ENCODE results near the gene CHRNA10.
"Not testable (repeated sequence)": the region's sequence is repeated elsewhere in the genome, so short reads cannot be mapped to it uniquely, and the experiment has no call there.

CHRNA10 gene

DNA sequence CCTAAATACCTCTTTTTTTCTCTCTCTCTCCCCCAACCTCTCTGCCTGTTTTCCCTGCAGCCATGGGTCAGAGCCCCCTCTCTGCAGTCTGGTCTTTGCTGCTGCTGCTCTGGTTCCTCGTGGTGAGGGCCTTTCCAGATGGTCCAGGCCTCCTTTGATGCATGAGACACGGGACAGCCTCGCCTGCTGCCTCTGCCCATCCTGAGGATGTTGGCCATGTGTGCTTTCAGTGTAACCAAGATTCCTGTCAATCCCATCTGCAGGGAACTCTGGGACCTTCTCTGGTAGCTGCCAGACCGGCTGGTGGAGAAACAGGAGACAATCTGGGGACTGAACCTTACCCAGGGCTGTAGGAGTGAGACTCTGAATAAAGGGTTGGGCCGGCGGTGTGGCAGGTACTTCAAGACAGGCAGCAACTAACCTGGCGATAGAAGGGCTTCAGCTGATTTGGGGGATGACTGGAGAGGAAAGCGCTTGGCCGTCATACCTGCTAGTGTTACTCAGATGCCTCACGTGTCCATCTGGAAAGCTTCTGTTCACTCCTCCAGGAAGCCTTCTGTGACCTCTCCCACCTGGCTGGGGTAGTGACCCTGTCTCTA is 7.1 kb downstream of the CHRNA10 start:
- DNase-seq = no peak

DNA sequence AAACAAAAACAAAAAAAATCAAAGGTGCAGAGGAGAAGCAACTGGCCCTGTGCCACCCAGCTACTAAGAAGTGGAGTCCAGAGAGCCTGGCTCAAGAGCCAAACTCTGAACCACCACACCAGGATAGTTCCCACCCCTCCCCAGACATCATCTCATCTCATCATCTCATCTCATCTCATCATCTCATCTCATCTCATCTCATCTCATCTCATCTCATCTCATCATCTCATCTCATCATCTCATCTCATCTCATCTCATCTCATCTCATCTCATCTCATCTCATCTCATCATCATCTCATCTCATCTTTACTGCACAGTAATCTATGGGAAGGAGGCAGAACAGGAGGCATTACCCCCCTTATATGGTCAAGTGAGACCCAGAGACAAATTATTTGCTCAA is 8.3 kb downstream of the CHRNA10 start:
- no peak for DNase-seq

DNA sequence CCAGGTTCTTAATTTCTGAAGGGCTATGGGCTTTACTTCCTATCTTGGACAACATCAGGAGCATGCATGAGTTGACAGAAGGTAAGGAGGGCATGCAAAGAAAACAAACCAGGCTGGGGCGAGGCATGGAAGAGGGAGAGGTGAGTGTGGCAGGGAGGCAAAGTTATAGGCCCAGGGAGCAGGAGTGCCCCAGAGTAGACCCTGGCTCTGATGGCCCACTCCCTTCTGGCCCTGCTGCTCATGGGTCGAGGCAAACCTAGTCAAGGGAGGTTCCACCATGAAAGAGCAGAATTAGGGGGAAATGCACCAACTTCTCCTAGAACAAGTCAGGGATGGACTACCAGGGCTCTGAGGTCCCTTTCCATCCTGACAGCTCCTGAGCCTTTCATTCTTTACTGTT is 10.2 kb downstream of the CHRNA10 start:
- DNase-seq = no peak

DNA sequence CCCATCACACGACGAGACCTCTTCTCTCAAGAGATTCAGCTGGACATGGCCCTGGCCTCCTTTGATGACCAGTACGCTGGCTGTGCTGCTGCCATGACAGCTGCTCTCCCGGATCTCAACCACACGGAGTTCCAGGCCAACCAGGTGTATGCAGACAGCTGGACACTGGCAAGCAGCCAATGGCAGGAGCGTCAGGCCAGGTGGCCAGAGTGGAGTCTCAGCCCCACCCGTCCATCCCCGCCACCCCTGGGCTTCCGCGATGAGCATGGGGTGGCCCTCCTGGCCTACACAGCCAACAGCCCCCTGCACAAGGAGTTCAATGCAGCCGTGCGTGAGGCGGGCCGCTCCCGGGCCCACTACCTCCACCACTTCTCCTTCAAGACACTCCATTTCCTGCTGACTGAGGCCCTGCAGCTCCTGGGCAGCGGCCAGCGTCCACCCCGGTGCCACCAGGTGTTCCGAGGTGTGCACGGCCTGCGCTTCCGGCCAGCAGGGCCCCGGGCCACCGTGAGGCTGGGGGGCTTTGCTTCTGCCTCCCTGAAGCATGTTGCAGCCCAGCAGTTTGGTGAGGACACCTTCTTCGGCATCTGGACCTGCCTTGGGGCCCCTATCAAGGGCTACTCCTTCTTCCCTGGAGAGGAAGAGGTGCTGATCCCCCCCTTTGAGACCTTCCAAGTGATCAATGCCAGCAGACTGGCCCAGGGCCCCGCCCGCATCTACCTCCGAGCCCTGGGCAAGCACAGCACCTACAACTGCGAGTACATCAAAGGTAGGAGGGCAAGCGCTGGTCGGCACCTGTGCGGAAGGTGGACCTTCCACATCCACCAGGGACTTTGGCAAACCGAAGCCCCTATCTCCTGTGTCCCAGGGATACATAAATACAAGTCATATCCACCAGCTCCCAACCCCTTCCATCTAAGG is 11.3 kb downstream of the CHRNA10 start:
- no peak for DNase-seq

DNA sequence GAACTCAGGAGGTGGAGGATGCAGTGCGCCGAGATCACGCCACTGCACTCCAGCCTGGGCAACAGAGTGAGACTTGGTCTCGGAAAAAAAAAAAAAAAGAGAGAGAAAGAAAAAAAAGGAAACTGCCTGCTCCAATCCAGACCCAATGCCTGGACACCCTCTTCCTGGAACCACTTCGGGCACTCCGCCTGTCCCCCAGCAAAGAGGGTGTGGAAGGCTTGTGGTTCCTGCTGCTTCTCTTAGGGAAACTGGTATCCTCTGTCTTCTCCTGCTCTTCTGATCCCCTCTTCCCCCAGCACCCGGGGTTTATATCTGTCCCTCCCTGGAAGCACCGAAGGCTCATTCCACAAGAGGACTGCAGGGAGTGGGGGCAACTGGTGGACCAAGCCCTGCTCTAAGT is 12.9 kb downstream of the CHRNA10 start:
- no peak for DNase-seq

DNA sequence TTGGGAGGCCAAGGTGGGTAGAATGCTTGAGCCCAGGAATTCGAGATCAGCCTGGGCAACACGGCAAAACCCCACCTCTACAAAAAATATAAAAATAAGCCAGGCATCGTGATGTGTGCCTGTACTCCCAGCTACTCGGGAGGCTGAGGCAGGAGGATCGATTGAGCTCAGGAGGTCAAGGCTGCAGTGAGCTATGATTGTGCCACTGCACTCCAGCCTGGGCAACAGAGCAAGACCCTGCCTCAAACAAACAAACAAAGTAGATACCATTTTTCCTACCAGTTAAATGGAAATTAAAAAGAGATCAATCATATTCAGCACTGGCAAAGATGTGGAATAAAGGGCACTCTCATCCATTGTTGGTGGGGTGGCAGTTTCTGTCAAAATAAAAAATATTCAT is 13.9 kb downstream of the CHRNA10 start:
- DNase-seq = not testable (repeated sequence)

DNA sequence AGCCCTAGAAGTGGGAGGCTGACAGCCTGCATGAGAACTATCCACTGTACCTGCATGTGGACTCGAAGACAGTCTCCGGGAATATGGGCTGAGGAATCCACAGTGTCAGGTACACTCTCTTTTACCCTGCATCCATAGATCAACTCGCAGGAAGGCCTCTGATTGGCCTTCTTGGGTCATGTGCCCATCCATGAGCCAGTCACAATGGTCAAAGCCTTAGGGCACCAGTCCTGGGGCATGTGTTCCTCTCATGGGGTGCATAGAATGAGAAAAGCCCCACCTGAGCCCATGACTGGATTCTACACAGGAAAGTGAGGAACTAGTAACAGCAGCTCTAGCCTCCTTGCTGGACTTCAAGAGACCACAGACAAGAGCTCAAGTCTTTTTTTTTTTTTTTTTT is 15.6 kb downstream of the CHRNA10 start:
- DNase-seq = no peak

DNA sequence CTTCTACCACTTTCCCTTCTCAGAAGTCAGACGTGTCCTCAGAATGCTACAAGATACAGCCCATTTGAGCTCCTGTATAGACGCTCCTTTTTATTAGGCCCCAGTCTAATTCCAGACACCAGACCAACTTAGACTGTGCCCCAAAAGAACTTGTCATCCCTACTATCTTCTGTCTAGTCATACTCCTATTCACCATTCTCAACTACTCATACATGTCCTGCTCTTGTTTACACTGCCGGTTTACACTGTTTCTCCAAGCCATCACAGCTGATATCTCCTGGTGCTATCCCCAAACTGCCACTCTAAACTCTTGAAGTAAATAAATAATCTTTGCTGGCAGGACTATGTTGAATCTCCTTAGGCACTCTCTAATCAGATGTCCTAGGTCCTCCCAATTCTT is 18.7 kb downstream of the CHRNA10 start:
- DNase-seq = not testable (repeated sequence)

DNA sequence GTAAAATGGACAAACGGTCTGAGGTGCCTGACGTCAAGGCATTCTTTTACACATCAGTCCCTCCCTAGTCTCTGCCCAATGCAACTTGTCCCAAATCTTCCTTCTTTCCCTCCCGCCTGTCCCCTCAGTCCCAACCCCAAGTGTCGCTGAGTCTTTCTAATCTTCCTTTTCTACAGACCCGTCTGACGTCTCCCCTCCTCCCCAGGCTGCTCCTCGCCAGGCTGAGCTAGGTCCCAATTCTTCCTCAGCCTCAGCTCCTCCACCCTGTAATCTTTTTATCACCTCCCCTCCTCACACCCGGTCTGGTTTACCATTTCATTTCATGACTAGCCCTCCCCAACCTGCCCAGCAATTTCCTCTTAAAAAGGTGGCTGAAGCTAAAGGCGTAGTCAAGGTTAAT is 21.8 kb downstream of the CHRNA10 start:
- not testable (repeated sequence) for DNase-seq

DNA sequence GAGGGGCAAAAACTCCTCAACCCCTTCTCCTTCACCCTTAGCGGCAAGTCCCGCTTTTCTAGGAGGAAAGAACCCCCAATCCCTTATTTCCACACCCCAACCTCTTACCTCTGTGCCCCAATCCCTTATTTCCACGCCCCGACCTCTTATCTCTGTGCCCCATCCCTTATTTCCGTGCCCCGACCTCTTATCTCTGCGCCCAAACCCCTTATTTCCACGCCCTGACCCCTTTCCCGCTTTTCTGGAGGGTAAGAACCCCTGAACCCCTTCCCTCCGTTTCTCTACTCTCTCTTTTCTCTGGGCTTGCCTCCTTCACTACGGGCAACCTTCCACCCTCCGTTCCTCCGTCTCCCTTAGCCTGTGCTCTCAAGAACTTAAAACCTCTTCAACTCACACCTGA is 22.3 kb downstream of the CHRNA10 start:
- DNase-seq = not testable (repeated sequence)

DNA sequence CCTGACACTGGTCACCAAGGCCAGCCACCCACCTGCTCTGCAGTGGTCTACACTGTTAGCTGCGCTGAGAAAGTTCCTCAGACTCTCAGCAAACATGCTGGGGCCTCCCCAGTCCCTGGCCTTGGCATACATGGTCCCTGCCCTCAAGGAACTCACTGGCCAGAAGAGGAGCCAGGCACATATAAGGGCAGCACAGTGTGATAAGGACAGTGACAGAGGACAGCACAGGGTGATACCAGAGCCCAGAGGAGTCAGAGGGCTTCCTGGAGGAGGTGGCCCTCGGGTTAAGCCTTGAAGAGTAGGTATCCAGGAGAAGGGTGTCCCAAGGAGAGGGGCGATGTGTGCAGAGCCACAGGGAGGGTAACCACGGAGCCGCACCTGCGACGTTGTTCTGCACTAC is 25.6 kb downstream of the CHRNA10 start:
- no peak for DNase-seq

DNA sequence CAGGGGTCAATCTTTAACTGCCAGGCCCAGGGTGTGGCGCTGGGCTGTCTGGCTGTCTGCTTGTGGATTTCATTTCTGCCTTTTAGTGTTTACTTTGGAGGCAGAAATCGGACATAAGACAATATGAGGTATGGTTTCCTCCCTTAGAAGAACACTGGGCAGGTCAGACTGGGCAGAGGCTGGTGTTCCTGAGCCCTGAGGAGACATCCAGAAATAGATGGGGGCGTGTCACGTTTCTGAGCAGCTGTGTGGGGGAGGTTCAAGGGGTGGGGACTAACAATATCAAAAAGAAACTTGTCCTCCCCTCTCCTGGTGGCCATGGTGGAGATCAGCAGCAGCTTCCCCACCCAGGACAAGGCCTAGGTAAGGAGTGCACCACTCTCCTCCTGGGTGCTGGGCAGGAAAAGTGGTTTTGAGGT is 26.4 kb downstream of the CHRNA10 start, which contains the start of gene ART1:
Gene ART1 (plus strand): TSS at position 312 of the 419 bp plus-strand sequence. CDS start 14,086 bp downstream, outside the sequence.
- no peak for DNase-seq

DNA sequence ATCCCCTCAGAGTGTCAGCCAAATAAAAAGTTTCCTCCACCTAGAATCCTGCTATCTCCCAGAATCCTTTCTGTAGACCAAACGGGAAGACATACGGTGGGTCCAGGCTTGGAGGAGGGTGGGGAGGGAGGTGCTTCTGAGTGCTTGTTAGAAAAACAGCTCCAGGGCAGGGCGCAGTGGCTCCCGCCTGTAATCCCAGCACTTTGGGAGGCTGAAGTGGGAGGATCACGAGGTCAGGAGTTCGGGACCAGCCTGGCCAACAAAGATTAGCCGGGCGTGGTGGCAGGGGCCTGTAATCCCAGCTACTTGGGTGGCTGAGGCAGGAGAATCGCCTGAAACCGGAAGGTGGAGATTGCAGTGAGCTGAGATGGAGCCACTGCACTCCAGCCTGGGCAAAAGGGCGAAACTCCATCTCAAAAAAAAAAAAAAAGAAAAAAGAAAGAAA is 28.1 kb downstream of the CHRNA10 start:
- DNase-seq = not testable (repeated sequence)

DNA sequence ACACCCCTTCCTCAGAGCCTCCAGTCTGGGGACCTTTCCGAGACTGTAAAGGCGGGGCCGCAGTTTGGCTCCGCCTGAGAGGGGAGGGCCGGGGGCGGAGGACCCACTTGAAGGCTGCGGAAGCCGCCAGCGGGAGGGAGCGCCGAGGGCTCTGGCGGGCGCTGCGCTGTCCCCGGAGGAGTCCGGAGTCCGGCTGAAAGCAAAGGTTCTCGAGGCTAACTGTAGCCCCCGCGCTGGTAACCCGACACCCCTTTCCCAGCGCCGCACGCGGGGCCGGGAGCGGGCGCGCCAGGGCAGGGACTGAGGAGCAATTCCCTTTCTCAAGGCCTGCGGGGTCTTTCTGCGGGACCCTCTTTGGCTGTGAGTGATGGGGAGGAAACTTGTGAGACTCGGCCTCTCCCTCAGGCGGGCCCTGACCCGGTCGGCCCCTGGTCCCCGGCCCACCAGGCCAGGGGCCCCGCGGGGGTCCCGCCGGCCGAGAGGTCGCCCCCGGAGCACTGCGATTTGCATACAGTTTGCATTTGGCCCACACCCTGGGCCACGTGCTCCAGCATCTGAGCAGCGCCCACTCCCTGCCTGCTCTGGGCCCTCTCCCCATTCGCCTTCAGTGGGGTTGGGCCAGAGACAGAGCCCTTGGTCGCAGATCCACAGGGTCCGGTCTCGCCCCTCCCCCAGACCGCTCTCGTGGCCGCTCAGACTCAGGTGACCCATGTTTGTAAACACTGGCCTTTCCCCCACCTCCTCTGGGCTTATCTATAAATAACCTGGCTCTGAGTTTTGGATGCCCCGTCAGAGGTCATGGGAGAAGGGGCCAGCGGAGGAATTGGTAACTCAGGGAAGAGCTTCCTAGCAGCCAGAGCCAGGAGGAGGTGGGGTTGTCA is 28.9 kb downstream of the CHRNA10 start:
- peak; percentile 75 to 82 for DNase-seq

DNA sequence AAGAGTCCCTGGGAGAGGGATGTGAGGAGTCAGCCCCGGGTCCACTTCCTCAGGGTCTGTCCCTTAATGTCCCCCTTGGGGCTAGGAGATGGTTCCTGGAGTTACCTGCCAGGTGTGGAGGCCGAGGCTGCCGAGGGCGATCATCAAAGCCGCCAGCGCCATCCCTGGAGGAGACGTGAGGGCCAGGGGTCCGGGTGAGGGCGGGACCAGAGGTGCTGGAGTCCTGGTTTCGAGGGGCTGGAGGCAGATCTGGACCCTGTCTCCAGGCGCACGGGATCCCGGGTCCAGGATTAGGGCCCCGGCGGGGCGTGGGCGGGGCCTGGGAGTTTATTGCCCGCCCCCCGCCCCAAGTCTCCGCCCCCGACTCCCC is 29.5 kb downstream of the CHRNA10 start, which contains the start of gene ART5:
Gene ART5 (minus strand): TSS at position 292 of the 370 bp plus-strand sequence. CDS start 130 bp downstream, at position 162.
- no peak for DNase-seq

DNA sequence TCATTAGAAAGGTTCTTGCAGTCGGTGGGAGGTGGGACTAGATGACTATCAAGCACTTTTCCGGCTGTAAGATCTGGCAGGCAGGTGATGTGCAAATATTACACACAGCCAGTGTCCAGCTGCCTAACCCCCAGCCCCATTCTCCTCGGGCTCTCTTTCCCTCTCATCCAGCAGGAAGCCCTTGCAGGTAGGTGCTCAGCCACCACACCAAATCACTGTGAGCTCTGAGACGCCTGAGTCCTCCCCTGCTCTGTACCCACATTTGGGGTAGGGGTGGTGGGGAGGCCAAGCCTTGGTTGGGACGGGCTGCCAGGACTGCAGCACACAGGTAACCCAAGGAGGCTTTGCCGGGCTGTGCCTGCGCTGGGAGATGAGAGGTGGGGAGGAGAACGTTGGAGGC is 30.0 kb downstream of the CHRNA10 start:
- DNase-seq = no peak

DNA sequence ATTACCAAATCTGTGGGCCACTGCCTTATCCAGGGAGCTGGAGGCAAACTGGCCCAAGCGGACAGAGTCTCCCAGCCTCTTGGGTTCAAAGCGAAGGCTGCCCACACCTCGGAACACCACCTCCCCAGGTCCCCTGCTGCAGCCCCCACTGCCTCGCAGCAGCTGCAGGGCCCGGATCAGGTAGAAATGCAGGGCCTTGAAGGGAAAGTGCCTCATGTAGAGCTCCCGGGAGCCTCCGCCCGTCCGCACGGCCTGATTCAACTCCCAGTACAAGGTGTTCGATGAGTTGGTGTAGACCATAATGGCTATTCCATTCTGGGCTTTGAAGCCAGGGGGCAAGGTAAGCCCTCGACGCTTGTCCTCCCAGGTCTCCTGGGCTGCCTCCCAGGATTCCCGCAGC is 31.3 kb downstream of the CHRNA10 start:
- no peak for DNase-seq

DNA sequence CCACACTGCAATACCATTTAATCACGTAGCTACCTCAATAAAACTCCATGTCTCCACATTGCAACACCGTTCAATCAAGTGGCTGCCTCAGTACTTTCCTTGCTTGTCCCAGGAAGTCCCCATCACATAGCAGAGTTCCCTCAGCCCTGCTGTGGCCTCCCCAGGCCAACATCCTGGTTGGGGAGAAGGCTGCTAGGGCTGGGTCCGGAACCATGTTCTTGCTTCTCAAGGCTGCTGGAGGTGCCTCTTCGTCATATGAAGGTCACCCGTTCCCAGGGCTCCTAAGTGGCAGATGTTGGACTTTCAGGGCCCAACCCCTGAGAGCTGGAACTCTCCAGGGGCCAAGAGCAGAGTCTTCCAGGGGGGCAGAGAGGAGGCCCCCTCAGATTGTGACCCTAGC is 32.7 kb downstream of the CHRNA10 start:
- no peak for DNase-seq

DNA sequence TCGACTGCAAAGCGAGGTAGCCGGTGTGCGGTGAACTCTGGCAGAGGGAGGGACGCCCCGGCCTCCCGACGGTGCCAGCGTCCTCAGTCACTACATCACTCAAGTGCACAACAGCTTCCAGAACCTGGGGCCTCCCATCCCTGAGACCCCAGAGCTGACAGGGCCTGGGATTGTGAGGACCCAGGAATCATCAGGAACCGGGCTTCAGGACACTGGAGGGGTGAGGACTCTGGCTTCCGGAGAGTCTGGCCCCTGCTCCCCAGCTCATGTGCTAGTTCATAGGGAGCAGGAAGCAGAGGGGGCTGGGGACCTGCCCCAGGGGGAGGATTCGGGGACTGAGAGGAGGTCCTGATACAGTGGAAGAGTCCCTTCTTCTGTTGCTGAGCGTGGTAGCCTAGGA is 34.0 kb downstream of the CHRNA10 start:
- DNase-seq = no peak

DNA sequence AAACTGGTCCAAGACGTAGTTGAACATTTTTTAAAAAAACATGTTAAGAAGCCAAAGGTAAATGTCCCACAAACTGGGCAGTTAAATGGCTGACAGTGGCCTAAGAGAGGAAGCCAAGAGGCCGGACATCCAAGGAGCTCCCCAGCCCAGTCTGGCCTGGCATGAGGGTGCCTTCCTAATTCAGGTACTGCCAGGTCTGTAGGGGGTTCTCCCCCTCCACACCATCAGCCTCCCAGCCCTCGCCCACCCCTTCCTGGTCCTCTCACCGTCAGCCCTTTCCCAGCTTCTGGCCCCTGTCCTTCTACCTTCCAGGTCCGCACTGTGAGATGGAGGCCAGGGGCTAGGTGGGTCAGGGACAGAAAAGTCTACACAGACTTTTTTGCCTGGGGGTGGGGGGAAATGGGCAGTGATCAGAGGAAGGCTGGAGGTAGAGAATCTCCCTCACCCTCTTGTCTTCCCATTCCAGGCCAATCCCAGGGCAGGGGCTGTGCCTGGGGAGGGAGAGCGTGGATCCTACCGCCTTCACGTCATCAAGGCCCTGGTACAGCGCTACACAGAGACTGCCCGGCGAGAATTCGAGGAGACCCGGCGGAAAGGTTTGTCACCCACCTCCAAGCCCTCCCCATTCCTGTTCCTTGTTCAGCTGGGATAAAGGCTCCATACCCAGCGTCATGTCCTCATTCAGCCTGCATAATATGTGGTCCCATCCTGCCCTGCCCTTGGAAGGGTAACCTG is 35.4 kb downstream of the CHRNA10 start:
- DNase-seq = no peak

DNA sequence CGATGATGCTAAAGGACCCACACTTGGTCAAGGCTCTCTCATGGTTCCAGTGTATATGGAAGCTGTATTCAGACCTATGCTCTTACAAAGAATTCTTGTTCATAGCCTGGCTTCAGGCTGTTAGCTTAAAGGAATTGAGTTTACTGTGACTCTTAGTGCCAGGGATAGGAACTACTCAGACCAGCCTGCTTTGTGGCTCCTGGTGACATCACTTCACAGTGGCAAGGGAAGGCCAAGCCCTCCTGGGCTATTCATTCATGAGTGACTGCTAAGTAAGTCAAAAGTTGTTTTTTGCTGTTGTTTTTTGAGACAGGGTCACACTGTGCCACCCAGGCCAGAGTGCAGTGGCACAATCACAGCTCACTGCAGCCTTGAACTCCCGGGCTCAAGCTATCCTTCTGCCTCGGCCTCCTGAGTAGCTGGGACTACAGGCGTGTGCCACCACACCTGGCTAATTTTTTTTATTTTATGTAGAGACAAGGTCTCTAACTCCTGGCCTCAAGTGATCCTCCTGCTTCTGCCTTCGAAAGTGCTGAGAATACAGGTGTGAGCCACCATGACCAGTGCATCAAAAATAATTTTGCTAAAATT is 39.0 kb downstream of the CHRNA10 start:
- DNase-seq = no peak

DNA sequence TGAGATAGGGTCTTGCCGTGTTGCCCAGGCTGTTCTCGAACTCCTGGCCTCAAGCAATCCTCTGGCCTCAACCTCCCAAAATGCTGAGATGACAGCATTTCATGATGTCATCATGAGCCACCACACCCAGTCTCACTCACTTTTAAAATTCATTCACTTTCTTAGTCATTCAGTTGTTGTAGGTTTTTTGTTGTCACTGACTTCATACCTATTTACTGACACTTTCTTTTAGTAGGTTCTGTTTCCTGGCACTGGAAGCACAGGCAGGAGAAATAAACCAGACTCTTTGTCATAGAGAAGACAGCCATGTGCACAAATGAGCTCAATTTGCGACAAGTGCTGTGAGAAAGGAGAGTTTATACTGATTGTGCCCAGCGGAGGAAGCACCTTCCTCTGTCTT is 39.9 kb downstream of the CHRNA10 start:
- no peak for DNase-seq
